Measurements from ENCODE around the gene IP6K1. TPM values are rescaled to one million over a fixed set of nuclear protein-coding genes. Genes with fewer than 3 reads are reported as not detected.

Gene IP6K1
- total RNA-seq, 1 experiment from 2014 or later = 42.2 TPM

DNA sequence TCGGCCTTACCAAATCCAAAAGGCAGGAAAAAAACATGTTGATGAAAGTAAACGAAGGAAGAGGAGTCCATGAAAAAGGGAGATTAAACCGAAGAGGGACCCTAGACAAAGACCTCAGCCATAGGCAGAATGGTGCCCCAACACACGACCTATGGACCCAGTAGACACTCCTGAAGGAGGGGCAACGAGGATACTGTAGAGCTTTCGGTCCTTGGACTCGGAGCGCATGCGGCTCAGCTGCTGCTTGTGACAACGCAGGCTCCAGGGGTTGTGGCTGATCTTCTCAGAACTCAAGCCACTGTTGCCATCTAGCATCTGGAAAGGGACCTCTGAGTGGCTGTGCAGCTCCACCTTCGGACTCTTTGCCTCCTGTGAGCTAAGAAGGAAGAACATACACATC, 53.7 kb downstream of the IP6K1 start:
- Histone ChIP-seq H2BK15ac (ENCODE audit: low read depth, low read length) (no peak overlapping the region), H3K23me2 (ENCODE audit: insufficient read length, low read depth, low read length, poor library complexity, severe bottlenecking) (no peaks in the 10 kb centered on the region), H3K4me2 (ENCODE audit: insufficient read depth, insufficient read length, low read length) (no peak overlapping the region), H2AK5ac (ENCODE audit: insufficient read length, low read length) (no peak overlapping the region), H3K14ac (ENCODE audit: insufficient read depth, low read length) (no peak overlapping the region), H2BK20ac (ENCODE audit: low read depth, low read length, poor library complexity, severe bottlenecking) (no peak overlapping the region), H3K79me2 (ENCODE audit: insufficient read depth, low read length) (0 out of 2 replicates have a peak, but pooled peaks cover 2% of the 10 kb centered on the region), H3K23ac (ENCODE audit: insufficient read length, low read depth, low read length) (no peak overlapping the region), H4K20me1 (ENCODE audit: control insufficient read depth, insufficient read depth, insufficient read length) (no peaks in the 10 kb centered on the region), H2BK12ac (ENCODE audit: insufficient read length, low read depth, low read length) (no peak overlapping the region), H3K79me1 (ENCODE audit: insufficient read depth, low read depth, low read length, poor library complexity, severe bottlenecking) (no peaks in the 10 kb centered on the region), H3K27me3 (ENCODE audit: insufficient read depth, low read length) (no peaks in the 10 kb centered on the region; the same call in 1 of the 2 replicates), H2BK5ac (ENCODE audit: insufficient read length, low read length) (no peak overlapping the region), H3K4me1 (ENCODE audit: insufficient read depth, low read length) (no peaks in the 10 kb centered on the region), H3K18ac (ENCODE audit: insufficient read length, low read depth, low read length) (no peak overlapping the region), H4K91ac (ENCODE audit: insufficient read length, low read depth, low read length) (no peak overlapping the region), H4K8ac (replicated peaks; ENCODE audit: insufficient read length, low read depth, low read length) (no peak overlapping the region), H3K4ac (ENCODE audit: low read depth, low read length) (no peak overlapping the region), H3K56ac (ENCODE audit: insufficient read length, low read depth, low read length) (no peak overlapping the region), H2BK120ac (ENCODE audit: low read depth, low read length, poor library complexity, severe bottlenecking) (no peak overlapping the region), H3K27ac (ENCODE audit: insufficient read length, low read depth, low read length) (no peak overlapping the region), H2AFZ (ENCODE audit: low read length) (no peak overlapping the region), H3K9ac (ENCODE audit: extremely low read depth, insufficient read length, low read length) (no peak overlapping the region), H4K5ac (ENCODE audit: insufficient read length, low read depth, low read length) (no peak overlapping the region), H3T11ph (ENCODE audit: low read length) (no peak overlapping the region), H3K9me3 (ENCODE audit: control insufficient read depth, low read depth, low read length) (no peaks in the 10 kb centered on the region)
- WGBS (ENCODE audit: extremely low coverage, insufficient read length, low lambda C conversion rate) = no CpG with 5 or more reads among the region's 11 CpGs
- H3K4me1 Mint-ChIP-seq = no peaks in the 10 kb centered on the region
- H3K4me3 Mint-ChIP-seq = no peak overlapping the region
- H3K9me3 Mint-ChIP-seq = no peaks in the 10 kb centered on the region; a peak in 1 of 5 replicates
- peaks cover 17 to 59% (median 57%) of the 10 kb centered on the region in 3 experiments; a peak in 6 of 7 replicates for H3K36me3 Mint-ChIP-seq (ENCODE audit: insufficient read depth in 1 of 3, low read depth in 3 of 3)
- peak overlapping the region in 1 of 3 experiments; percentile 60; a peak in 1 of 7 replicates for H3K27ac Mint-ChIP-seq
- H3K27me3 Mint-ChIP-seq (ENCODE audit: low read depth) = no peaks in the 10 kb centered on the region
- no peak for DNase-seq
- TF ChIP-seq, protein P1, sequence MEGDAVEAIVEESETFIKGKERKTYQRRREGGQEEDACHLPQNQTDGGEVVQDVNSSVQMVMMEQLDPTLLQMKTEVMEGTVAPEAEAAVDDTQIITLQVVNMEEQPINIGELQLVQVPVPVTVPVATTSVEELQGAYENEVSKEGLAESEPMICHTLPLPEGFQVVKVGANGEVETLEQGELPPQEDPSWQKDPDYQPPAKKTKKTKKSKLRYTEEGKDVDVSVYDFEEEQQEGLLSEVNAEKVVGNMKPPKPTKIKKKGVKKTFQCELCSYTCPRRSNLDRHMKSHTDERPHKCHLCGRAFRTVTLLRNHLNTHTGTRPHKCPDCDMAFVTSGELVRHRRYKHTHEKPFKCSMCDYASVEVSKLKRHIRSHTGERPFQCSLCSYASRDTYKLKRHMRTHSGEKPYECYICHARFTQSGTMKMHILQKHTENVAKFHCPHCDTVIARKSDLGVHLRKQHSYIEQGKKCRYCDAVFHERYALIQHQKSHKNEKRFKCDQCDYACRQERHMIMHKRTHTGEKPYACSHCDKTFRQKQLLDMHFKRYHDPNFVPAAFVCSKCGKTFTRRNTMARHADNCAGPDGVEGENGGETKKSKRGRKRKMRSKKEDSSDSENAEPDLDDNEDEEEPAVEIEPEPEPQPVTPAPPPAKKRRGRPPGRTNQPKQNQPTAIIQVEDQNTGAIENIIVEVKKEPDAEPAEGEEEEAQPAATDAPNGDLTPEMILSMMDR (conservative IDR thresholded peaks at IDR 0.05) = no peak
